ENCODE results near the gene CEP85. TPM values are rescaled to one million over a fixed set of nuclear protein-coding genes. Genes with fewer than 3 reads are reported as not detected.

Gene CEP85
- total and polyA plus RNA-seq, 10 donors: 3.9 to 14.9 (median 9.5) TPM

GRCh38 chr1:26296340-26297056, 62.5 kb downstream of the CEP85 start:
- peaks cover 0 to 62% (median 4%) of the 10 kb centered on the region in 6 donors for H3K36me3 ChIP-seq
- no peak for TF ChIP-seq POLR2AphosphoS5 (IDR thresholded peaks at IDR 0.05)
- TF ChIP-seq POLR2A (IDR thresholded peaks at IDR 0.05): no peak
- TF ChIP-seq CTCF (IDR thresholded peaks at IDR 0.05 in 8 of 11, conservative IDR thresholded peaks at IDR 0.05 in 3 of 11): no peak
- DNase-seq: peak; percentile 70
- WGBS, 5 donors: 82 to 92% (median 88%) methylated on average over 15 to 16 of the region's 16 CpGs
- no peak overlapping the region for H3K27ac ChIP-seq
- no peak overlapping the region for H3K4me3 ChIP-seq
- H3K27me3 ChIP-seq (replicated peaks in 1 of 7): no peaks in the 10 kb centered on the region
- peaks cover 8 to 48% (median 20%) of the 10 kb centered on the region in 6 donors for H3K4me1 ChIP-seq
- H3K9me3 ChIP-seq: no peaks in the 10 kb centered on the region
- intact Hi-C loops (cut with DNase I; ENCODE audit: low total_unique reads): no loop called here

GRCh38 chr1:26297057-26297790, 63.2 kb downstream of the CEP85 start:
- Histone ChIP-seq H3K27me3 (replicated peaks in 1 of 7) (no peaks in the 10 kb centered on the region), H3K9me3 (no peaks in the 10 kb centered on the region), H3K4me1 (peaks cover 1 to 40% (median 13%) of the 10 kb centered on the region in 6 donors), H3K4me3 (no peak overlapping the region), H3K36me3 (peaks cover 0 to 63% (median 4%) of the 10 kb centered on the region in 6 donors), H3K27ac (peak overlapping the region in 1 of 8 donors; percentile 26)
- TF ChIP-seq POLR2A (IDR thresholded peaks at IDR 0.05) (no peak), CTCF (IDR thresholded peaks at IDR 0.05 in 8 of 11, conservative IDR thresholded peaks at IDR 0.05 in 3 of 11) (no peak), POLR2AphosphoS5 (IDR thresholded peaks at IDR 0.05) (no peak)
- 91 to 100% (median 94%) methylated on average over 5 to 12 of the region's 12 CpGs for WGBS, 5 donors
- DNase-seq: peak; percentile 57
- intact Hi-C loops (cut with DNase I; ENCODE audit: low total_unique reads): no loop called here

- TF ChIP-seq POLR2A (IDR thresholded peaks at IDR 0.05): no peak
- no peak for TF ChIP-seq POLR2AphosphoS5 (IDR thresholded peaks at IDR 0.05)
- no peak for TF ChIP-seq CTCF (IDR thresholded peaks at IDR 0.05 in 8 of 11, conservative IDR thresholded peaks at IDR 0.05 in 3 of 11)
- Histone ChIP-seq H3K27me3 (replicated peaks in 1 of 7) (no peaks in the 10 kb centered on the region), H3K36me3 (peaks cover 0 to 62% (median 4%) of the 10 kb centered on the region in 6 donors), H3K27ac (peak overlapping the region in 1 of 8 donors; percentile 26), H3K4me1 (peaks cover 0 to 35% (median 8%) of the 10 kb centered on the region in 6 donors), H3K4me3 (no peak overlapping the region), H3K9me3 (no peaks in the 10 kb centered on the region)
- WGBS, 5 donors: 70 to 79% (median 76%) methylated on average over 6 of the region's 6 CpGs
- no peak for DNase-seq
- intact Hi-C loops (cut with DNase I; ENCODE audit: low total_unique reads): no loop called here
Observed at GRCh38 chr1:26297791-26298124, 63.8 kb downstream of the CEP85 start.

All from spleen (tissue), 11 donors.